HG02642 (cell line): ENCODE results near the gene ANKHD1.

ENCODE experiments used
- ATAC-seq: cut with Tn5 transposase; IDR thresholded peaks from one replicate; pipeline ENCODE4 v1.9.1; 2021; ENCODE audit warnings: mild to moderate bottlenecking; ENCODE audit not compliant: unreplicated experiment, poor library complexity

The ANKHD1 gene

DNA sequence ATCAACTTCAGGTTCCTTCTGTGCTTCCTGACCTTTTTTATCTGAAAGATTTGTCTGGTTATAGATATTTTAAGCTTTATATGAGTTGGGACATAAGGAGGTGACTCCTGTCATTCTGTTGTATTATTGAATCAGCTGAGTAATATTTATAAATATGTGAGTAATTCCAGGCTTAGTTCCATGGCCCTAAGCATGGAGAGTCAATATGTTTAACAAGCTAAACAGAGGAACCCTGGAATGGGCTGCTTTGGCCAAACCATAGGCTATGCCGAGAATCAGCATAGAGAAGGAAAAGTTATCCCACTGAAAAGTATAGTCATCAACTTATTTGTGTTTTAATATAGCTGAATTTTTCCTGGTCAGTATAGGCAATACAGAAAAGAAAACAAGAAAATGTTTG lies 138.6 kb downstream of the ANKHD1 start:
- no peak for ATAC-seq

DNA sequence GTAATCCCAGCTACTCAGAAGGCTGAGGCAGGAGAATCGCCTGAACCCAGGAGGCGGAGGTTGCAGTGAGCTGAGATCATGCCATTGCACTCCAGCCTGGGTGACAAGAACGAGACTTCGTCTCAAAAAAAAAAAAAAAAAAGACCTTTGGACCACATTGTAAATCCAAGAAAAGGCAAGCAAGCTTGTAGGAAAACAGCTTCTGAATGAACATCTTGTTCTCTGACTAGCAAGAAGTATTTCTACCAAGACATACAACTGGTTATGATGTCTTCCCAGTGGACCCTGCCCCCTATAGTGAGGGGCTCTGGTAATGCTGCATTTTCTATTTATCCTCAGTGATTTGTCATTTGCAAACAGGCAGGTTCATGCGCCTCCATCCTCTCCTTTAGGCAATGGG lies 141.3 kb downstream of the ANKHD1 start:
- ATAC-seq: no peak

DNA sequence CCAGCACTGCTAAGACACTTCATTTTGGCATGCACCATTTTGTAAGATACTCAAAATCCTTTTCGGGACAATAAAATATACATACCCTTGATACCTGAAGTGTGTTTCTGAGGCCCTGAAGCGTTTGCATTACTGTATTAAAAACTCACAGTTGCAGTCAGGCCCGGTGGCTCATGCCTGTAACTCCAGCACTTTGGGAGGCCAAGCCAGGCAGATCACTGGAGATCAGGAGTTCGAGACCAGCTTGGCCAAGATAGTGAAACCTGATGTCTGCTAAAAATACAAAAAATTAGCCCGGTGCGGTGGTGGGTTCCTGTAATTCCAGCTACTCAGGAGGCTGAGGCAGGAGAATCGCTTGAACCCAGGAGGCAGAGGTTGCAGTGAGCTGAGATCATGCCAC lies 143.4 kb downstream of the ANKHD1 start:
- no peak for ATAC-seq

DNA sequence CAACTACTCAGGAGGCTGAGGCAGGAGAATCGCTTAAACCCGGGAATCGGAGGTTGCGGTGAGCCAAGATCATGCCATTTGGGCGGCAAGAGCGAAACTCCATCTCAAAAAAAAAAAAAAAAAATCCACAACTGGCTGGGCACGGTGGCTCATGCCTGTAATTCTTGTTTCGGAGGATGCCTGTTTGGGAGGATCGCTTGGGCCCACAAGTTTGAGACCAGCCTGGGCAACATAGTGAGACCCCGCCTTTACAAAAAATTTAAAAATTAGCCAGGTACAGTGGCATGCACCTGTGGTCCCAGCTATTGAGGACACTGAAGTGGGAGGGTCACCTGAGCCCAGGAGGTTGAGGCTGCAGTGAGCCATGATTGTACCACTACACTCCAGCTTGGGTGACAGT lies 144.0 kb downstream of the ANKHD1 start:
- ATAC-seq: no peak

DNA sequence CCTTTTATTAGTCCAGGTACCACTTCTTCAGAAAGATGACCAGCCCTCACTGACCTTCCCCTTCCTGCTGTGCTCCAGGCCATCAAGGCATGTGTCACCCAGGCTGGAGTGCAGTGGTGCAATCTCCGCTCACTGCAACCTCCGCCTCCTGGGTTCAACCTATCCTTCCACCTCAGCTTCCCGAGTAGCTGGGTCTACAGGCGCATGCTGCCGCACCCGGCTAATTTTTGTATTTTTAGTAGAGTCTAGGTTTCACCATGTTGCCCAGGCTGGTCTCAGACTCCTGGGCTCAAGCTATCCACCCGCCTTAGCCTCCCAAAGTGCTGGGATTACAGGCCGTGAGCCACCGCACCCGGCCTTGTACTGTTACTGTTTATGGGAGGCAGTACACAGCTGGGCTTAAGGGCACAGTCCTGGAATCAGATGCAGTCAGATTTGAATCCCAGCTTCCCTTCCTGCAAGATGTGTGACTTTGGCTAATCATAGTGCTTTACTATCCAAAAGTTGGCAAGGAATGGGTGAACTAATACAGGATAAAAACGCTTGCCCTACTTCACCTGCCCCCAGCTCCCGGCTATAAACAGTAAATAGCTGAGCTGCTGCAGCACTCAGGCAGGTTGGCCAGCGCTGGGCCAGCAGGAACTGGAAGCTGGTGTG lies 145.3 kb downstream of the ANKHD1 start:
- no peak for ATAC-seq

DNA sequence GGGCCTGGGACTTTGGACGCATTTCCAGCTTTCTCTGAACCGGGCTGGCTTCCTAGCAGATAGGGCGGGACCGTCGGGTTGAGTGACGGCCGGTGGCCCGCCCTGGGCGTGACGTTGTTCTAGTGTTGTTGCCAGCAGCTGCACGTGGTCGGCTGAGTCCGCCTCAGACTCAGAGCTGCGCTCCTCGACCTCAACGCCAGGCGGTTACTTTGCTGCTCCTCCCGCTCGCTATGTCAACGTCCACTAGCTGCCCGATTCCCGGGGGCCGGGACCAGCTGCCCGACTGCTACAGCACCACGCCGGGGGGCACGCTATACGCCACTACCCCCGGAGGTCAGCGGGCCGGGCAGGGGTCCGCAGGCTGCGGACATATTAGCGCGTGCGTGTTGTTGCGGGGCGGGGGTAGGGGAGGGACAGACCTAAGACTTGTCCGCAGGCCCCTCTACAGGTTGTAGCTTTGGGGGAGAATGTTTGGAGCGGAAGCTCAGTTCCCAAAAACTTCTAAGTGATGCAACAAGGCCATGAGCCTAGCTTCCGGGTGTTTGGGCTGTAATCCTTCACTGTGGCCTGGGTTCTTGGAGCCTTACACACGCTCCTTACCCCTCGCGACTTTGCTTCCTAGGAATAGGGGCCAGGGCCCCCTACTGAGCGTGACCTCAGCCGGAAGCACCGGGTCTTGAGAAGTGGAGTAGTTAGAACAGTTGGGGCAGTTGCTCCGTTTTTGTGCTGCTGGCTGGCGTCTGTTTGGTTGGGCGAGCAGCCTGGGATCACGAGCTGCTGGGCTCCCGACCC lies 146.1 kb downstream of the ANKHD1 start, which contains the start of gene EIF4EBP3:
Gene EIF4EBP3, plus strand, starts transcription at position 155 of the 792 bp plus-strand sequence. Its CDS starts 76 bp downstream, at position 231.
- ATAC-seq: peak; percentile 99

DNA sequence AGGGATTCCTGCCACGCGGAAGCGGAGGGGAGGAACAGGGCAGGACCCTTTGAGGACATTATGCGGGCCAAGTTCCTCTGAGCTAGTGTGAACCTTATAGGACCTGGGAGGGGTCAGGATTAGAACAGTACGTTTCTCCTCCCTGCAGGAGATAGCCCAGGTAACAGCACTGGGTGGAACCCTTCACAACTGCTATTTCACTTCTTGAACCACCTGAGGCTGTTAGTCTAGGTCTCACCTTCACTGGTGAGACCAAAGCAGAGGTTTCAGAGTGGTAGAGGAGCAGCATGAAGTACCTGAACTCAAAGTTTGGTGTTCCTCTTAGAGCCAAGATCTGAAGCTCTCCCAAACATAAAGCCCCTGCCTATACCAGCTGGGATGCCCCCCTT lies 146.7 kb downstream of the ANKHD1 start:
- ATAC-seq: no peak

DNA sequence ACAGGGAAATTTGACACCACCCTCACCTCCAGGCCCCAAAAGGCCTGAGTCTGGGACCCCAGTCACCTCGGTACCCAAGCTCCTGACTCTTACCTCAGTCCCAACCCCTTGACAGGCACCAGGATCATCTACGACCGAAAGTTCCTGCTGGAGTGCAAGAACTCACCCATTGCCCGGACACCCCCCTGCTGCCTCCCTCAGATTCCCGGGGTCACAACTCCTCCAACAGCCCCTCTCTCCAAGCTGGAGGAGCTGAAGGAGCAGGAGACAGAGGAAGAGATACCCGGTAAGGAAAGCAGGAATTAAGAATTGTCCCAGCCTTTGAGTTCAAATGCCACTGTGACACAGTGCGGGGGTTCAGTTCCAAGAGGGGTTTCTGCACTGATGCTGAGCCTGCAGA lies 147.2 kb downstream of the ANKHD1 start:
- ATAC-seq: no peak

DNA sequence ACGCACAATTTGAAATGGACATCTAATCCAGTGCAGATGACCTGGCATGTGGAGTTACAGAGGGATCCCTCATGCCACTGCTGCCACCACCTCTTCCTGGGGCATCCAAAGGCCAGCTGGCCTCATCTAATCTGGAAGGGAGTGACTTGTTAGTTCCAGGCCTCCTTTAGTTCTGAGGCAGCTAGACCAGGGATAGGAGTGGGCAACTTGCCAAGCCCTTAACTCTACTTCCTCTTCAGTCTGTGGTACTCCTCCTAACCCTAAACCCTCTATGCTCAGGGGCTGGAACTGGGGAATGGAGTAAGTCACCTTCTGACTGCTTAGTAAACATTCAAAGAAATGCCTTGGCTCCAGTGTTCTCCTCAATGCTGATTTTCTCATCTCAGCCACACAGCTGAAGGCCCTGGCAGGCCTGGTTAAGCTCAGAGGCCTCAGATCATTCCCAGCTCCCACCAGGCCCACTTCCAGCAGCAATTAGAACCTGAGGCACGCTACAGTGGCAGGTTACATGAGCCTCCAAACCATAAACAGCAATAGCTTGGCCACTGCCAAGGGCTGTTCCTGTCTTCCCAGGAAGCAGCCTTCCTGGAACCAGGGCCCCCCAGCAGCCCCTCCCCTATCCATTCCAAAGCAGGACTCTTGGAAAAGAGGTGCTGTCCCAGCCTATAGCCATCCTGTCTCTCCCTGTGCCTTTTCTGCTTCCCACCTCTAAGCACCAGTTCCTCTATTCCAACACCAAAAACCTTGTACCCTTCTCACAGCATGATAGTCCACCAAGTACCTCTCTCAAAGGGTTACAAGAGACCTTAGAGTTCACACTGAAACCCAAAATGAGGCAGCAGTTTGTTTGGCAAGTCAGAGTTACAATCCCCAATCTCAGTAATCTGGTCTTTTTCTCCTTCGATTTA lies 147.9 kb downstream of the ANKHD1 start:
- ATAC-seq: no peak

DNA sequence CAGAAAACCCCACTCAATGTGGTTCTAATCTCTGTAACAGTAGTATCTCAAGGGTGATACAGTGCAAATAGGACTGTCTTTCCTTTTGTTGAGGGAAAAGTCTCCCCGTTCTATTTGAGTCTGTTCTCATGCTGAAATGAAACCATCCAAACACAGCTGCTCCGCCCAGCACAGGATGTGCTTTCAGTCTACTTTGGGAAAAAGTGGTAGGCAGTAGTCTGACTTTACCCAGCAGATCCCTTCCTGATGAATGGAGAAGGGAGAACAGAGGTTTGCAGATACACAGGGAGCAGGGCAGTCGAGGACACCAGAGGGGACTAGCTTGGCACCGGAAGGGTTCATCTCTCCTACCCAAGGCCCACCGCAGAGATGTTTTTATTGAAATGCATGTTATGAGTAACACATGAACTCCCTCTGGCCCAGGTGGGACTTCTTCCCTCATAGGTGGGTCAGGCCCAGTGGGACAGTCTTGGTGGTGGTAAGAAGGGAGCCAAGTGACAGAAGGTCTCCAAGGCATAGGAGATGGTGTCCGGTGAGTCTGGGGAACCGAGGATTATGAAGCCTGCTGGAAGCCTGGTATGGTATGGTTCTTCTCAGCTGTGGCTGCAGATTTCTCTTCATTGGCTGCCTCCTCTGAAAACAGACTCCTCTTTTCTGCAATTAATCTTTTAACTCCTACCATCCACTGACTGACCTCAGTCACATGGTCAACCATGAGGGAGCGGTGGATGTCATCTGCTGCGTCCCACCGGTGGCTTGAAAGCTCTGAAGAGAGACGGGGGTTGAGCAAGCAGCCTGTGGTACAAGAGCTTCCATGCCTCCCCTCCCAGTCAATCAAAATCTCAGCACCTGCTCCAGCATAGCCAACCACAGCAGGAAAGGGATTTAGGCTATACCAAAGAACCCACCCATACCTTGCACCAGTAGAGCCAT lies 148.8 kb downstream of the ANKHD1 start:
- no peak for ATAC-seq

DNA sequence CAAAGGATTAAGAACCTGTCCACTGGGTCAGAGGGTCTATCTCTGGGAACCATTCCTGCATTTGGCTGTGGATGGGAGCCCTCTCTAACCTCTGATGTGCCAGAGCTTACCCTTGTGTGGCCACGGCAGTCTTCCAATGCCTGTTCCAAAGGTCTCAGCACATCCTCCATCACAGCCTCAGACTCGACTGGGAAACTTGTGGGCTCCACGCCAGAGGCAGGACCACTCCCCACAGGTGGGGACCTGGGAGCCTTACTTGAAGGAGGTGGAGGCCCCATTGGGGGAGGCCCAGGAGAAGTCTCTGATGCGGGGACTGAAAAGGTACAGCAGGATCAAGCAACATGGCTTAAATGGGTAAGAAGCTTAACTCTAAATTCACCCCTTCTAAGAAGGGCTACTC lies 150.2 kb downstream of the ANKHD1 start:
- no peak for ATAC-seq

DNA sequence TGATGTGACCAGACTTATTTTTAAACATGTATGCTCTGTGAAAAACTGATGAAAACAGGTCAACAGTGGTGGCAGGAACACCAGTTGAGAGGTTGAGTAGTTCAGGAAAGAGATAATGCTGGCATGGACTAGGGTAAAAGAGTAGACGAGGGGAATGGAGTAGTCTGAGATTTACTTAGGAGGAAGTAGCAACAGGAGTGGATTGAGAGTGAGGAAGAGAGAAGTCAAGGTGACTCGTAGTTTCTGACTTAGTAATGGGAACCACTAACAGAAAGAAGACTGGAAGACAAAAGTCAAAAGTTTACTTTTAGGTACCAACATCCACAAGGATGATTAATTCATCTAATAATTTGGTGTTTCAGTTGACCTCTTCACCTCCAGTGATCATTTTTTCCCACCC lies 152.0 kb downstream of the ANKHD1 start:
- ATAC-seq: no peak

DNA sequence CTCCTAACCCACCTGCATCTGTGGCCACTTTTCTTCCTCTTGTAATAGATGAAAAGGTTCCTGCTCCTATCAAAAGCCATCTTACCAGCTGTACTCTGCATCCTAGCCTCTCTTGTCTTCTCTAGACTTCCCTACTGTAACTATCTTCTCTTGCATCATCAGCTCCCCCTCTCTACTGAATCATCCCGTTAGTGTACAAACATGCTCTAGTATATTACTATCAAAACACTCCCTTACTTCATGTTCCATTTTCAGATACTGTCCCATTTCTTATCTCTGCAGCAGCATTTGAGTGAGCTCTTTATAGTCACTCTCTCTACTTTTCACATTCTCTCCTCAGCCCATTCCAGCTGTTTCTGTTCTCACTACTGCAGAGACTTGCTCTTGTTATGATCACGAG lies 152.8 kb downstream of the ANKHD1 start:
- no peak for ATAC-seq

DNA sequence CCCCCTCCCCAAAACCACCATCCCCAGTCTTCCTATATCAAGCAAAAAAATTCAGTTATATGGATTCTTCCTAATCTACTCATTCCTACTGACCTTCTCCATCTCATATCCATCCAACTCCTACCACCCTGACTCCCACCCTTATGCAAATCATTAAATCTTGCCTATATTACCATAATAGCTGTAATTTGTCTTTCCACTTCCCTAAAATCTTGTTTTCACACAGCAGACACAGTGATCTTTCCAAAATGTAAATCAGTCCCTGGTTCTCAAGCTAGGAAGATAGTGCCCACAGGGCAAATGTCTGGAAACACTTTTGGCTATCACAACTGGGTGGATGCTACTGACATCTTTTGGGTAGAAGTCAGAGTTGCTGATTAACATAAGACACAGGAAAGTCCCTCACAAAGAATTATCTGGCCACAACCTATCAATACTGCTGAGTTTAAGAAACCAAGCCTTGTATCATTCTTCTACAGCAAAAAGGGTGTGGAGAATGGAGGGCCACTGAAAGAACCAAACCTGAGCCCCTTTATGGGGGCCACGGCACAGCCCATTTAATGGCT lies 154.2 kb downstream of the ANKHD1 start:
- ATAC-seq: no peak

DNA sequence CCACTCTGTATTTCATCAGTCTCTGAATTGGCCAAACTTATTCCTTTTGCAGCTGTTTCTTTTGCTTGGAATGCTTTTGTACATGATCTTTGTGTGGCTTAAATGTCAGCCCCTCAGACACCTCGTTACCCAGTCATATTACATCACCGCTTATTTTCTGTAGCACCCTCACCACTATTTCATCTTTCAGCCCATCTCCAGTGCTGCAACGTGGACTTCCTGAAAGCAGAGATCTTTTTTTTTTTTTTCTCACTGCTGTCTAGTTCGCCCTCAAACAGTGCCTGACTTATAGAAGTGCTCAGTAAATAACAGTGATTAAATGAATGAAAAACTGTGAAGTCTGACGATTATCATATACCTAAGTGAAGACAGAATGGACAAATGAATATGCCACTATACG lies 154.8 kb downstream of the ANKHD1 start:
- ATAC-seq: no peak

DNA sequence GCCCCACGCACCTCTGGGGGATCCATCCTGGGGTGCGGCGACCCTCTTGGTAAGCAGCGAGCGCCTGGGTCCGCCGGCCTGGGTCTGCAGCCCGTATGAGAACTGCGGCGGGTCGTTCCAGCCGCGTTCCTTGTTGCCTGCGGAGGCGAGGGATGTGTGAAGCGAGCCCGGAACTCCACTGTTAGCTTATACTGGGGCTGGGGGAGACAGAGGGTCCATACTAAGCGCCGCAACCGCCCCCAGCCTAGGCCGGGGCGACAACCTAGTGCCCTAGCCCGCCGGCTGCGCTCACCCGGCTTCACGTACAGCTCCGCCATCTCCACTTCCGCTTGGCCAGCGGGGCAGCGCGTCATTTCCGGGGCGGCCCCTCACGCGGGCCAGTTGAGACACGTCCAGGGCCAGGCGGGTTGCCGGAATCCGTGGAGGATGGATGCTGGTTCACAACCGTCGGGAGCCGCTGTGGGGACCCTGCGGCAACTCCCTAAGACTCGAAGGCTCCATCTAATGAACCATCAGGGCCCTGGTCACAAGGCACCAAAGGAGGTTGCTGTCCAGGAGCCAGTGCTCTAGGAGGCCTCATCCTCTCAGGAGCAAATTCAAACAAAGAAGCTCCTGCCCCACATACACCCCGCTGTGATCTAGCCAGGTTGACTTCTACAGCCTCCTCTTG lies 155.6 kb downstream of the ANKHD1 start, which contains the start of gene SRA1:
Gene SRA1, minus strand, starts transcription at position 338 of the 670 bp plus-strand sequence. Its CDS starts 21 bp downstream, at position 317.
- ATAC-seq: peak; percentile 97

DNA sequence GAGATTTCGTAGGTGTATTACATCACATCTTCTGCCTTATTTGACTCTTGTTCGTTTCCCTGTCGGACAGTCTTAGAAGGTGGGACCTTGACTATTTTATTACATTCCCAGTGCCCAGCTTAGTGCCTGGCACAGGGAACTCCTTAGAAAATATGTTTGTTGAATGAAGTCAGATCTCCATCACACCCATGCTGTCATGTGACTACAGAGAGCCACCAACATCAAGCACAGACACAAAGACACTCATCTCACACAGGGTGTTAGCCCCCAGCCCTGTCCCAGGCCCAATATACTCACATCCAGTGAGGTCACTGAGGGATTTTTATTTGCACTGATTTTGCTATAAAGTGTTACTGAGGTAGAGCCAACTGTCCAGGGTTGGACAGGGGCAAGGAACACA lies 156.3 kb downstream of the ANKHD1 start:
- ATAC-seq: no peak

DNA sequence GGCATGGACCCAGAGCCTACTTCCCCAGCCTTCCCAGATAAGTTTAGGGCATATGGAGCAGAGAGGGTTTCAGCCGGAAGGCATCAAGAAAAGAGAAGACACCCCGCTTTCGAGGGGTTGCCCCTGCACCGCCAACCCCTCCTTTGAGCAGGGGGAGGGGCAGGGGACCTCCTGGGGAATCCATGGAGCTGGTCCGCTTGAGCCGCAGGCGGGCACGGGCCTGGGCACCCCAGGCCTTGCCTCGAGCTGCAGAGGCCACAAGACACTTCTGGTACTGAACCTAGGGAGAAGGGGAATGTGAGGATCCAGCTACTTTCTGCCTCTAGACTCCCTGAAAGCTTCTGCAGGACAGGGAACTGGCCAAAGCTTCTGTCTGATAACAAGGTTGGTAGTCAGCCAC lies 156.9 kb downstream of the ANKHD1 start:
- ATAC-seq: no peak

DNA sequence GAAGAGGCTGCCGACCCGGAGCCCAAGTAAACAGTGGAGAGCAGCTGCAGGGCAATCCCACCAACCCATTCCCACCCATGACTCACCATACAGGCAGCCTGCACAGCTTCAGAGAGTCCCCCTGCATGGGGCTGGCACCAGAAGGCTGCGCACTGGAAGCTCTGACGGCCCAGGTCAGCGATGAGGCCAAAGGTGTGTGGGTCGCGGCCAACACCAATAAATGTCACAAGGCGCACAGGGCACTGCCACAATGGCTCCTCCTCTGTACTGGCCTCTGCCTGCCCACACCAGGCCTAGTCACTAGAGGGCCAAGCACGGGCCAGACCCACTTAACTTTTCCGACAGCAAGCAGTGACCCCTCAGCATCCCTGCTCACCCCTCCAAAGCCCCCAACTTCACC lies 158.6 kb downstream of the ANKHD1 start:
- no peak for ATAC-seq
